IPS-NIHi7 (cell line): ENCODE data around the gene DDX39A.

Experiments used
- DNase-seq: peaks from one replicate; pipeline ENCODE4 v3.0.0; 2012; ENCODE audit warnings: mixed read lengths; ENCODE audit errors: extremely low spot score

Gene DDX39A

GRCh38 chr19:14363183-14364097 is 55.7 kb downstream of the DDX39A start:
- DNase-seq = peak; percentile 81

- peak; percentile 76 for DNase-seq
These were observed 57.3 kb downstream of the DDX39A start for GRCh38 chr19:14361824-14362223.
